ENCODE results near the gene SRGAP1. TPM values are rescaled to one million over a fixed set of nuclear protein-coding genes. Genes with fewer than 3 reads are reported as not detected.

SRGAP1 gene
- total and polyA plus RNA-seq, 2 of the 4 experiments (the other 2 are of a cell fraction) = 10.0 to 10.2 TPM

- in situ Hi-C loops (cut with MboI; ENCODE audit: low sequenced_read_pairs) (no loop called here), intact Hi-C loops (cut with micrococcal nuclease) (no loop called here), dilution Hi-C loops (cut with HindIII; ENCODE audit: low sequenced_read_pairs, unreplicated experiment) (no loop called here)
- Histone ChIP-seq H2AFZ (replicated peaks; ENCODE audit: low read length, poor library complexity) (no peak overlapping the region), H3K4ac (ENCODE audit: low read depth, low read length) (no peak overlapping the region), H3K4me3 (ENCODE audit: insufficient read depth, low read depth, low read length) (no peak overlapping the region), H3K9me1 (ENCODE audit: insufficient read depth, low read length) (peaks cover 19% of the 10 kb centered on the region), H3K4me2 (ENCODE audit: low read depth, low read length) (no peak overlapping the region), H3K36me3 (ENCODE audit: control insufficient read depth, insufficient read depth, low read length) (peaks cover 12% of the 10 kb centered on the region), H4K5ac (ENCODE audit: low read depth, low read length) (peak overlapping the region; percentile 2; the same call in 1 of the 2 replicates), H3K9ac (ENCODE audit: low read depth, low read length) (no peak overlapping the region), H3K79me1 (ENCODE audit: low read depth in 1 of 2, low read length in 2 of 2) (peaks cover 37 to 79% of the 10 kb centered on the region in 2 experiments), H4K91ac (ENCODE audit: insufficient read depth, low read depth, low read length) (no peak overlapping the region), H3K23ac (ENCODE audit: low read depth, low read length) (peak overlapping the region; percentile 90; the same call in 1 of the 2 replicates), H2BK120ac (ENCODE audit: low read depth, low read length) (no peak overlapping the region), H3K18ac (ENCODE audit: low read depth, low read length) (no peak overlapping the region), H3K14ac (replicated peaks; ENCODE audit: low read depth, low read length) (peak overlapping the region; percentile 58), H3K27ac (ENCODE audit: insufficient read depth, low read length) (no peak overlapping the region), H2BK20ac (ENCODE audit: low read depth, low read length) (no peak overlapping the region), H2AK9ac (replicated peaks; ENCODE audit: low read depth, low read length, poor library complexity) (no peak overlapping the region), H2BK5ac (ENCODE audit: low read depth, low read length, poor library complexity, severe bottlenecking) (peak overlapping the region; percentile 2), H4K20me1 (ENCODE audit: insufficient read depth, low read length) (peaks cover 8% of the 10 kb centered on the region; the same call in 1 of the 2 replicates), H2AK5ac (ENCODE audit: low read depth, low read length) (no peak overlapping the region), H3K4me1 (ENCODE audit: control insufficient read depth, insufficient read depth, low read length) (peaks cover 10% of the 10 kb centered on the region), H3K9me3 (ENCODE audit: control insufficient read depth, insufficient read depth, low read length) (no peaks in the 10 kb centered on the region), H3K56ac (ENCODE audit: extremely low read depth, insufficient read depth, low read length) (no peak overlapping the region), H2BK15ac (ENCODE audit: low read depth, low read length) (no peak overlapping the region), H3K27me3 (ENCODE audit: control insufficient read depth, insufficient read depth, low read length) (no peaks in the 10 kb centered on the region), H4K8ac (ENCODE audit: low read depth in 2 of 2, low read length in 2 of 2) (no peak overlapping the region)
- no peak for TF ChIP-seq BHLHE40 (IDR thresholded peaks at IDR 0.05; ENCODE audit: low read depth, low read length)
- TF ChIP-seq CEBPB (IDR thresholded peaks at IDR 0.05; ENCODE audit: low read depth, low read length) = no peak
- TF ChIP-seq MAZ (IDR thresholded peaks at IDR 0.05; ENCODE audit: borderline replicate concordance, low read depth, low read length) = no peak
- TF ChIP-seq CTCF (conservative IDR thresholded peaks at IDR 0.05; ENCODE audit: low read depth, low read length) = no peak
- CTCF ChIA-PET = interaction anchor here (1.1 kb wide), 1 partner anchor 8 kb away, joined by 4 read pairs; no protein-coding TSS in a partner anchor
- DNase-seq (no peak), ATAC-seq (ENCODE audit: low read depth) (no peak)
- no TSS peak for BruUV-seq (replicated peaks)
- 100% methylated on average over 1 of the region's 4 CpGs; no CpG with 5 or more reads in 1 of the 2 experiments for WGBS, 2 experiments (ENCODE audit: extremely low coverage in 2 of 2, insufficient read length in 1 of 2)
- POLR2A ChIA-PET (ENCODE audit: unreplicated experiment) = no interaction called here
Observed at GRCh38 chr12:63982604-63983295, 138.2 kb downstream of the SRGAP1 start.
